ENCODE data around the gene COL13A1. TPM values are rescaled to one million over a fixed set of nuclear protein-coding genes. Genes with fewer than 3 reads are reported as not detected.

COL13A1 gene
- total RNA-seq, 4 donors from 2014 or later, result 0.42 to 3.4 (median 1.5) TPM

DNA sequence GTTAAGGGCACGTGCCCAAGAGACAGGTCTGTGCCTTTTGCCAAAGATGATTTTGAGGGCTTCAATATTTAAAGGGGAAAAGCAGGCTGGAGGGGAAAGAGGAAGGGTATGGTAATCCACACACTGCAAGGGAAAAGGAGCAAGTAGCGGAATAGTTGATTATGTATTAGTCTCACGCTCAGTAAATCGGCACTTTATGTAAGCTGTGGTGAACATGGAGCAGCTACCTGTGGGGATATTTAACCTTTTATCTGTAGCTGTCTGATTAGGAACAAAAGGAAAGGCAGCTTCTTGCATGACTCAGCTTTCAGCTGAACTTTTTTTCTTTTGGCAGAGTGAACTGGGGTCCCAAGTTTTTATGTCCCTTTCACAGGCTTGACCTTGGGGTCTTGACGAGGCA is 123.4 kb downstream of the COL13A1 start:
- WGBS, result 61% methylated on average over 5 of the region's 5 CpGs
- Histone ChIP-seq H3K4me3 (no peak overlapping the region), H3K27me3 (no peaks in the 10 kb centered on the region), H3K36me3 (no peaks in the 10 kb centered on the region), H3K4me1 (no peaks in the 10 kb centered on the region), H3K27ac (no peak overlapping the region), H3K9me3 (no peaks in the 10 kb centered on the region)
- no peak for TF ChIP-seq POLR2AphosphoS5 (IDR thresholded peaks at IDR 0.05)
- TF ChIP-seq, protein P1, sequence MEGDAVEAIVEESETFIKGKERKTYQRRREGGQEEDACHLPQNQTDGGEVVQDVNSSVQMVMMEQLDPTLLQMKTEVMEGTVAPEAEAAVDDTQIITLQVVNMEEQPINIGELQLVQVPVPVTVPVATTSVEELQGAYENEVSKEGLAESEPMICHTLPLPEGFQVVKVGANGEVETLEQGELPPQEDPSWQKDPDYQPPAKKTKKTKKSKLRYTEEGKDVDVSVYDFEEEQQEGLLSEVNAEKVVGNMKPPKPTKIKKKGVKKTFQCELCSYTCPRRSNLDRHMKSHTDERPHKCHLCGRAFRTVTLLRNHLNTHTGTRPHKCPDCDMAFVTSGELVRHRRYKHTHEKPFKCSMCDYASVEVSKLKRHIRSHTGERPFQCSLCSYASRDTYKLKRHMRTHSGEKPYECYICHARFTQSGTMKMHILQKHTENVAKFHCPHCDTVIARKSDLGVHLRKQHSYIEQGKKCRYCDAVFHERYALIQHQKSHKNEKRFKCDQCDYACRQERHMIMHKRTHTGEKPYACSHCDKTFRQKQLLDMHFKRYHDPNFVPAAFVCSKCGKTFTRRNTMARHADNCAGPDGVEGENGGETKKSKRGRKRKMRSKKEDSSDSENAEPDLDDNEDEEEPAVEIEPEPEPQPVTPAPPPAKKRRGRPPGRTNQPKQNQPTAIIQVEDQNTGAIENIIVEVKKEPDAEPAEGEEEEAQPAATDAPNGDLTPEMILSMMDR (IDR thresholded peaks at IDR 0.05), result no peak
- no peak for TF ChIP-seq POLR2A (IDR thresholded peaks at IDR 0.05)
- TF ChIP-seq EP300 (IDR thresholded peaks at IDR 0.05), result no peak
- DNase-seq (ENCODE audit: low spot score in 2 of 2), result no peak

DNA sequence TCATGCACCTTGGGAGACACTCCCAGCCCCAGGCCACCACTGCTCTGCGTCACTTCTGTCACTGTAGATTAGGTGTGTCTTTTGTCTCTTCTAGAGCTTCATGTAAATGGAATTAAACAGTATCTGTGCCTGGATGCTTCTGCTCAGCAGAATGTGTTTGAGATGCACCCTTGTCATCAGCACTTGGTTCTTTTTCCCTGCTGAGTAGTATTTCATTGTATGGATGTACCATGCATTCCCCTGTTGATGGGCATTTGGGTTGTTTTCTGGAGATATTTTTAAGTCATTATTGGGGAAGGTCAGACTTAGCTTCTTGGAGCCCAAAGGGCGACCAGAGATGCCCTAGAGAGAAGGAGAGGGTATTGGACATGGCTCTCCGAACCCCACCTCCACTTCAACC is 126.6 kb downstream of the COL13A1 start:
- DNase-seq (ENCODE audit: low spot score in 2 of 2), result no peak
- 88% methylated on average over 3 of the region's 3 CpGs for WGBS
- TF ChIP-seq, protein P1 (IDR thresholded peaks at IDR 0.05), result no peak
- TF ChIP-seq POLR2A (IDR thresholded peaks at IDR 0.05) (no peak), EP300 (IDR thresholded peaks at IDR 0.05) (no peak), POLR2AphosphoS5 (IDR thresholded peaks at IDR 0.05) (no peak)

DNA sequence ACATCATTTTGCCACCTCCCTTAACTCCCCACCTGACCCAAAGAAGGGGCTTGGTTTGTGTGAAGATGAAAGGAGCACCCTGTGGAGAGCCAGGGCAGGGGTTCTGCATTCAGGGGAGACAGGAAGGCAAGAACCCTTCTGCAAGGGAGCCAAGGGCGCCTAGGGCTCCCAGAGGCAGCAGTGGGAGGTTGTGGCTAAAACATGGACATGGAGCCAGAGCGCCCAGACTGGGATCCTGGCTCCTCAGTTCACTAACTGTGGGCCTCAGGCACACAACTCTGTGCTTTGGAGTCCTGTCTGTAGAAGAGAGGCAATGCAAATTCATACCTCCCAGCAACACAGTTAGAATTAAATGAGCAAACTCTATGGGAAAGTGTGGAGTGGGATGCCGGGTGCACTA is 127.9 kb downstream of the COL13A1 start:
- Histone ChIP-seq H3K27me3 (no peaks in the 10 kb centered on the region), H3K9me3 (no peaks in the 10 kb centered on the region), H3K4me3 (no peak overlapping the region), H3K27ac (no peak overlapping the region), H3K4me1 (no peaks in the 10 kb centered on the region), H3K36me3 (no peaks in the 10 kb centered on the region)
- TF ChIP-seq POLR2A (IDR thresholded peaks at IDR 0.05) (no peak), EP300 (IDR thresholded peaks at IDR 0.05) (no peak), POLR2AphosphoS5 (IDR thresholded peaks at IDR 0.05) (no peak)
- TF ChIP-seq, protein P1 (IDR thresholded peaks at IDR 0.05), result no peak
- no peak for DNase-seq (ENCODE audit: low spot score in 2 of 2)
- 83% methylated on average over 2 of the region's 3 CpGs for WGBS

More for the DNA sequence above, 126.6 kb downstream of the COL13A1 start:
- Histone ChIP-seq H3K27me3 (no peaks in the 10 kb centered on the region), H3K4me3 (no peak overlapping the region), H3K4me1 (no peaks in the 10 kb centered on the region), H3K27ac (no peak overlapping the region), H3K36me3 (no peaks in the 10 kb centered on the region), H3K9me3 (no peaks in the 10 kb centered on the region)

DNA sequence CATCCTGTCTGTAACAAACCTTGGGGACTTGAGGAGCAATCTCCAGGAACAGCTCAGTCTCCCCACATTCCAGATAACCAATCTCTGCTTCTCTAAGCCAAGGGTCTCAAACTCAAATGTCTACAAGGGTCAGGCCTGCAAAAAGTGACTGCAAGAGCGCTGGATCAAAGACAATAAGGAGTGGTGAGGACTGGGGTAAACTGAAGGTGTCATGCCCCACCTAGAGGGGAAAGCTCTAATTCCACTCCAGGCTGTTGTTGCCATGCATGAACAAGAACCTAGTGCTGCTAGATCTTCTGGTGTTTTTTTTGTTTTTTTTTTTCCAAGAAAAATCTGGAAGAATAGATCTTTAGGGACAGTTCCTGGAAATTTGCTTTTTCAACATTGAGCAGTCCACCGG is 133.1 kb downstream of the COL13A1 start:
- Histone ChIP-seq H3K27me3 (no peaks in the 10 kb centered on the region), H3K9me3 (no peaks in the 10 kb centered on the region), H3K36me3 (no peaks in the 10 kb centered on the region), H3K4me3 (no peak overlapping the region), H3K4me1 (no peaks in the 10 kb centered on the region), H3K27ac (no peak overlapping the region)
- TF ChIP-seq POLR2AphosphoS5 (IDR thresholded peaks at IDR 0.05), result no peak
- TF ChIP-seq, protein P1 (IDR thresholded peaks at IDR 0.05), result no peak
- no peak for TF ChIP-seq EP300 (IDR thresholded peaks at IDR 0.05)
- TF ChIP-seq POLR2A (IDR thresholded peaks at IDR 0.05), result no peak
- DNase-seq (ENCODE audit: low spot score in 2 of 2), result no peak
- 93% methylated on average over 2 of the region's 2 CpGs for WGBS

DNA sequence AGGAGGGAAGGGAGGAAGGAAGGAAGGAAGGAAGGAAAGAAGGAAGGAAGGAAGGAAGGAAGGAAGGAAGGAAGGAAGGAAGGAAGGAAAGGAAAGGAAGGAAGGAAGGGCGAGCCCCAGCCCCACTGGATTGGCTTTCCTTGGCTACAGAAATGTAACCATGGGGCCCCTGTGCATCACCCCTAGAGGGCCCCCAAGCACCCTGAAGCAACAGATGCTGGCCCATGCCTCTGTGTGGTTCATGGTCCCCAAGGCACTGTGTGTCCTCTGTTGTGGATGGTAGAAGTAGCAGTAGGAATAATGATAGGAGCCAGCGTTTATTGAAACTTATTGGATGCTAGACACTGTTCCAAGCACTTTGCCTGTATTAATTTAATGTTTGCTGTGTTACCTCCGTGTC is 134.4 kb downstream of the COL13A1 start:
- 83% methylated on average over 3 of the region's 3 CpGs for WGBS
- no peak overlapping the region for H3K4me3 ChIP-seq
- H3K27me3 ChIP-seq, result no peaks in the 10 kb centered on the region
- H3K9me3 ChIP-seq, result no peaks in the 10 kb centered on the region
- H3K4me1 ChIP-seq, result no peaks in the 10 kb centered on the region
- H3K36me3 ChIP-seq, result no peaks in the 10 kb centered on the region
- DNase-seq (ENCODE audit: low spot score in 2 of 2), result no peak
- TF ChIP-seq, protein P1 (IDR thresholded peaks at IDR 0.05), result no peak
- TF ChIP-seq POLR2AphosphoS5 (IDR thresholded peaks at IDR 0.05), result no peak
- TF ChIP-seq POLR2A (IDR thresholded peaks at IDR 0.05), result no peak
- TF ChIP-seq EP300 (IDR thresholded peaks at IDR 0.05), result no peak
- no peak overlapping the region for H3K27ac ChIP-seq

Measured in suprapubic skin (tissue), 4 donors.